K562 (cell line): ENCODE measurements around the gene TMEM138. TPM values are rescaled to one million over a fixed set of nuclear protein-coding genes. Genes with fewer than 3 reads are reported as not detected.

ENCODE experiments used
- BCOR ChIP-seq: fragments of 450-650 bp; IDR thresholded peaks from 2 replicates; pipeline ENCODE4 v1.6.1; 2016
- CAMTA2 ChIP-seq: fragments of 250-450 bp; sonication (Bioruptor Pico); conservative IDR thresholded peaks from 2 replicates; pipeline ENCODE4 v1.5.1; 2022
- CBFA2T2 ChIP-seq: fragments of 450-650 bp; conservative IDR thresholded peaks from 2 replicates; pipeline ENCODE4 v1.6.1; 2017; ENCODE audit warnings: mild to moderate bottlenecking
- FOXM1 ChIP-seq, 2 experiments: fragments of 450-650 bp in 1 of 2; sonication (generic) in 1 of 2; formaldehyde crosslinking in 1 of 2; IDR thresholded peaks; 2 replicates each; pipeline versions ENCODE4 v1.6.1 to v1.9.0; 2017 to 2022; ENCODE audit warnings: low read depth in 2 of 2, mild to moderate bottlenecking in 2 of 2, missing genetic modification reagents in 1 of 2, moderate library complexity in 1 of 2
- KLF6 ChIP-seq: fragments of 250-450 bp; sonication (Bioruptor Pico); IDR thresholded peaks from 2 replicates; pipeline ENCODE4 v1.4.0; 2020; ENCODE audit warnings: mild to moderate bottlenecking, moderate library complexity, borderline replicate concordance
- MCM2 ChIP-seq: fragments of 450-650 bp; IDR thresholded peaks from 2 replicates; pipeline ENCODE4 v1.6.1; 2017; ENCODE audit warnings: low read depth, mild to moderate bottlenecking
- RBM39 ChIP-seq: fragments of 200-400 bp; formaldehyde crosslinking; optimal IDR thresholded peaks from 2 replicates; pipeline ENCODE3; 2018; ENCODE audit warnings: low read depth, low read length
- TBP ChIP-seq: optimal IDR thresholded peaks from 2 replicates; pipeline ENCODE3; 2011; ENCODE audit warnings: low read depth, low read length, improper control_type of control experiment
- TCF3 ChIP-seq: sonication (generic); formaldehyde crosslinking; IDR thresholded peaks from 2 replicates; pipeline ENCODE4 v1.4.0; 2020; ENCODE audit warnings: mild to moderate bottlenecking, missing genetic modification reagents
- THAP7 ChIP-seq: fragments of 250-450 bp; sonication (Bioruptor Pico); IDR thresholded peaks from 2 replicates; pipeline ENCODE4 v1.5.0; 2021
- YY1 ChIP-seq, 3 experiments: IDR thresholded peaks; 2 replicates each; pipeline ENCODE4 v1.6.1; 2011; ENCODE audit warnings: low read length in 2 of 3, mild to moderate bottlenecking in 2 of 3, moderate library complexity in 2 of 3, borderline replicate concordance in 1 of 3, control low read depth in 1 of 3, low read depth in 1 of 3; ENCODE audit not compliant: insufficient read depth in 3 of 3, insufficient replicate concordance in 2 of 3, control insufficient read depth in 1 of 3, insufficient read length in 1 of 3; ENCODE audit errors: extremely low read depth in 1 of 3
- ZNF384 ChIP-seq: IDR thresholded peaks from 2 replicates; pipeline ENCODE4 v1.6.1; 2012; ENCODE audit warnings: low read depth, low read length, improper control_type of control experiment
- ZNF740 ChIP-seq, 3 experiments: fragments of 200-800 bp in 1 of 3; sonication (Bioruptor generic) in 1 of 3; sonication (generic) in 1 of 3; formaldehyde crosslinking in 1 of 3; IDR thresholded peaks; 2 replicates each; pipeline versions ENCODE4 v1.6.1 to v1.8.0; 2016 to 2022; ENCODE audit warnings: mild to moderate bottlenecking in 2 of 3, missing compliant biosample characterization in 2 of 3, missing genetic modification characterization in 2 of 3, missing genetic modification reagents in 1 of 3
- ZNF780A ChIP-seq: fragments of 250-450 bp; sonication (Bioruptor Pico); IDR thresholded peaks from 2 replicates; pipeline ENCODE4 v1.5.0; 2021; ENCODE audit warnings: mild to moderate bottlenecking
- polyA plus RNA-seq, 8 experiments: library from polyadenylated mRNA; depleted of rRNA in 4 of 8; stranded (reverse) in 5 of 8; unstranded in 3 of 8; fragments of >200 nt; fragmentation: Nextera tagmentation in 2 of 8; fragmentation: Illumina TruSeq in 1 of 8; extraction: Ambion mirVana in 2 of 8; extraction: Trizol in 1 of 8; gene quantifications; 2 replicates each; pipeline versions ENCODE4 v1.2.1 to v1.2.3, GENCODE V29; 2011 to 2014; ENCODE audit warnings: inconsistent platforms in 1 of 8, missing spikeins in 1 of 8
- total RNA-seq, 7 experiments: library from RNA; depleted of rRNA in 6 of 7; stranded (reverse); fragments of >200 nt in 6 of 7; fragmentation: Illumina TruSeq in 2 of 7; extraction: Trizol in 2 of 7; gene quantifications; 2 replicates each; pipeline versions ENCODE4 v1.2.1 to v1.2.3, GENCODE V29; 2011 to 2021; ENCODE audit warnings: low replicate concordance in 1 of 7

Gene TMEM138
- total and polyA plus RNA-seq, 9 of the 15 experiments (the other 6 are each of a cell fraction or from before 2014, with no cell fraction given), result 23.2 to 168 (median 63.1) TPM

- TF ChIP-seq TCF3 (CRISPR knock-in tag) (peak; percentile 65), TBP (no peak), MCM2 (no peak), BCOR (peak; percentile 76), THAP7 (CRISPR knock-in tag) (no peak), ZNF780A (no peak), ZNF384 (peak; percentile 48; the same call in 1 of the 2 replicates), KLF6 (CRISPR knock-in tag) (no peak), CAMTA2 (CRISPR knock-in tag) (no peak), ZNF740 (CRISPR knock-in tag; IDR thresholded peaks at IDR 0.05) (no peak), ZNF740 (tag; IDR thresholded peaks at IDR 0.05) (no peak), YY1 (IDR thresholded peaks at IDR 0.05; ENCODE audit: borderline replicate concordance in 1 of 3, control insufficient read depth in 1 of 3, extremely low read depth in 1 of 3, insufficient read depth in 3 of 3, insufficient read length in 1 of 3, insufficient replicate concordance in 2 of 3, low read depth in 1 of 3, low read length in 2 of 3) (no peak), RBM39 (no peak), FOXM1 (IDR thresholded peaks at IDR 0.05; ENCODE audit: low read depth) (no peak), FOXM1 (CRISPR knock-in tag; IDR thresholded peaks at IDR 0.05; ENCODE audit: low read depth) (no peak), CBFA2T2 (peak; percentile 45; the same call in 1 of the 2 replicates)
Observed at GRCh38 chr11:61343792-61344745, 18.1 kb upstream of the TMEM138 start (continued).
